GM12891 (cell line): ENCODE measurements around the gene PSTK.

Source experiments
- POLR2A ChIP-seq: IDR thresholded peaks from 2 replicates; pipeline ENCODE4 v1.6.1; 2011; ENCODE audit warnings: low read depth, low read length, control low read depth
- POLR2AphosphoS5 ChIP-seq: IDR thresholded peaks from 2 replicates; pipeline ENCODE4 v1.6.1; 2011; ENCODE audit warnings: low read depth, low read length, control low read depth

GRCh38 chr10:122962405-122962804, 17.8 kb upstream of the PSTK start:
- TF ChIP-seq POLR2A (no peak), POLR2AphosphoS5 (no peak)
